HepG2 (cell line): ENCODE results near the gene NAA25. TPM values are rescaled to one million over a fixed set of nuclear protein-coding genes. Genes with fewer than 3 reads are reported as not detected.

ENCODE experiments used
- ATAC-seq: fragments of 200-7000 bp; cut with Tn5 transposase; 3 replicates; pipeline ENCODE4 v1.9.1; 2020; ENCODE audit warnings: mild to moderate bottlenecking, moderate library complexity
- BruUV-seq: library from RNA; stranded (reverse); fragments of 400-500 nt; replicated peaks from 2 replicates; lab custom pipeline; 2021; lab: Mats Ljungman, UMichigan
- CTCF ChIA-PET: fragments of 300-600 bp; formaldehyde crosslinking; extraction: SDS; loops from one replicate; lab custom pipeline; 2021; ENCODE audit warnings: low total read pairs, inconsistent platforms, low intra/inter-chr PET ratio; lab: Yijun Ruan, JAX
- POLR2A ChIA-PET: fragments of 350-600 bp; sonication (Branson Sonifier 250); formaldehyde crosslinking; loops from one replicate; lab custom pipeline; 2020; ENCODE audit warnings: antibody characterized with exemption, inconsistent platforms; lab: Yijun Ruan, JAX
- DNase-seq: peaks from one replicate; pipeline ENCODE4 v3.0.0-alpha.2; 2015; ENCODE audit warnings: low spot score
- FAIRE-seq: peaks from 3 replicates; lab custom pipeline; 2011; peaks lifted over from hg19 to GRCh38; lab: Jason Lieb, UNC
- H2AFZ ChIP-seq: one replicate; pipeline ENCODE4 v1.6.1; 2011; ENCODE audit warnings: low read length, inconsistent platforms
- H3K27ac ChIP-seq: fragments of 300-600 bp; 3 replicates; pipeline ENCODE4 v1.8.0; 2011; ENCODE audit warnings: mixed run types, mild to moderate bottlenecking, mixed read lengths, low read length, inconsistent platforms; ENCODE audit not compliant: insufficient read depth; ENCODE audit errors: extremely low read length
- H3K27me3 ChIP-seq, 2 experiments: fragments of 200-600 bp in 1 of 2; 2 replicates in 1 of 2; 3 replicates in 1 of 2; pipeline versions ENCODE4 v1.6.0 to v1.8.0; 2011; ENCODE audit warnings: low read length in 2 of 2, mild to moderate bottlenecking in 2 of 2, moderate library complexity in 2 of 2, inconsistent platforms in 1 of 2; ENCODE audit not compliant: insufficient read depth in 2 of 2, control insufficient read depth in 1 of 2
- H3K36me3 ChIP-seq, 2 experiments: fragments of 200-600 bp in 1 of 2; replicated peaks in 1 of 2; 2 replicates in 1 of 2; 3 replicates in 1 of 2; pipeline versions ENCODE4 v1.5.1 to v1.8.0; 2011; ENCODE audit warnings: low read length in 2 of 2, inconsistent platforms in 1 of 2; ENCODE audit not compliant: insufficient read depth in 2 of 2, control insufficient read depth in 1 of 2
- H3K4me1 ChIP-seq: 2 replicates; pipeline ENCODE4 v1.5.1; 2012; ENCODE audit warnings: low read length, inconsistent platforms; ENCODE audit not compliant: insufficient read depth
- H3K4me2 ChIP-seq: 2 replicates; pipeline ENCODE4 v1.6.0; 2011; ENCODE audit warnings: low read depth, low read length, inconsistent platforms
- H3K4me3 ChIP-seq, 3 experiments: fragments of 200-600 bp in 1 of 3; sonication (generic), shearing (Covaris generic) in 1 of 3; replicated peaks in 1 of 3; 2 replicates each; pipeline ENCODE4 v1.5.1; 2011 to 2016; ENCODE audit warnings: low read length in 3 of 3, inconsistent platforms in 2 of 3, low read depth in 2 of 3, mild to moderate bottlenecking in 2 of 3, control low read depth in 1 of 3, mixed read lengths in 1 of 3; ENCODE audit not compliant: insufficient read depth in 1 of 3
- H3K79me2 ChIP-seq: one replicate; pipeline ENCODE4 v1.6.1; 2011; ENCODE audit warnings: low read length, inconsistent platforms; ENCODE audit not compliant: insufficient read depth
- H3K9ac ChIP-seq: 2 replicates; pipeline ENCODE4 v1.6.0; 2011; ENCODE audit warnings: mild to moderate bottlenecking, low read depth, low read length, inconsistent platforms; ENCODE audit not compliant: insufficient read depth
- H3K9me3 ChIP-seq: 2 replicates; pipeline ENCODE4 v1.5.1; 2012; ENCODE audit warnings: mild to moderate bottlenecking, low read length
- H4K20me1 ChIP-seq: 2 replicates; pipeline ENCODE4 v1.6.0; 2011; ENCODE audit warnings: inconsistent platforms, mild to moderate bottlenecking, low read length, moderate library complexity; ENCODE audit not compliant: insufficient read depth
- GATAD2A ChIP-seq: IDR thresholded peaks from 2 replicates; pipeline ENCODE4 v1.6.1; 2016
- GPBP1L1 ChIP-seq: sonication (generic); formaldehyde crosslinking; IDR thresholded peaks from 2 replicates; pipeline ENCODE4 v1.5.0; 2020; ENCODE audit warnings: mild to moderate bottlenecking, missing genetic modification reagents
- HDAC2 ChIP-seq: sonication (generic); formaldehyde crosslinking; IDR thresholded peaks from 2 replicates; pipeline ENCODE4 v1.4.0; 2020; ENCODE audit warnings: missing genetic modification reagents
- KLF6 ChIP-seq: IDR thresholded peaks from 2 replicates; pipeline ENCODE4 v1.8.0; 2016; ENCODE audit warnings: missing biosample characterization, missing genetic modification reagents
- PLSCR1 ChIP-seq: sonication (generic); formaldehyde crosslinking; IDR thresholded peaks from 2 replicates; pipeline ENCODE4 v1.5.0; 2020; ENCODE audit warnings: missing genetic modification reagents, mild to moderate bottlenecking, borderline replicate concordance
- STAG1 ChIP-seq: sonication (generic); formaldehyde crosslinking; IDR thresholded peaks from 2 replicates; pipeline ENCODE4 v1.4.0; 2020; ENCODE audit warnings: missing genetic modification reagents
- TP53 ChIP-seq: sonication (generic); formaldehyde crosslinking; conservative IDR thresholded peaks from 2 replicates; pipeline ENCODE4 v1.4.0; 2020; ENCODE audit warnings: missing genetic modification reagents
- XBP1 ChIP-seq: sonication (generic); formaldehyde crosslinking; IDR thresholded peaks from 2 replicates; pipeline ENCODE4 v1.5.0; 2020; ENCODE audit warnings: missing genetic modification reagents
- ZBTB20 ChIP-seq: sonication (generic); formaldehyde crosslinking; IDR thresholded peaks from 2 replicates; pipeline ENCODE4 v1.8.1; 2023; ENCODE audit warnings: missing genetic modification reagents, low read depth, mild to moderate bottlenecking, borderline replicate concordance
- ZNF317 ChIP-seq: sonication (generic); formaldehyde crosslinking; IDR thresholded peaks from 2 replicates; pipeline ENCODE4 v1.5.0; 2020; ENCODE audit warnings: mild to moderate bottlenecking, missing genetic modification reagents
- ZNF484 ChIP-seq: sonication (generic); formaldehyde crosslinking; IDR thresholded peaks from 2 replicates; pipeline ENCODE4 v1.5.1; 2020; ENCODE audit warnings: mild to moderate bottlenecking, low read depth, missing genetic modification reagents, borderline replicate concordance
- ZNF512B ChIP-seq: sonication (generic); formaldehyde crosslinking; IDR thresholded peaks from 2 replicates; pipeline ENCODE4 v1.5.1; 2020; ENCODE audit warnings: missing genetic modification reagents, mild to moderate bottlenecking, borderline replicate concordance
- ZNF513 ChIP-seq: sonication (generic); formaldehyde crosslinking; conservative IDR thresholded peaks from 2 replicates; pipeline ENCODE4 v1.5.0; 2020; ENCODE audit warnings: missing genetic modification reagents
- ZNF687 ChIP-seq: sonication (generic); formaldehyde crosslinking; IDR thresholded peaks from 2 replicates; pipeline ENCODE4 v1.5.1; 2020; ENCODE audit warnings: mild to moderate bottlenecking, missing genetic modification reagents, moderate library complexity
- ZNF773 ChIP-seq: sonication (generic); formaldehyde crosslinking; IDR thresholded peaks from 2 replicates; pipeline ENCODE4 v1.4.0; 2020; ENCODE audit warnings: missing genetic modification reagents, borderline replicate concordance
- in situ Hi-C: cut with HindIII; loops from 2 replicates; pipeline ENCODE4 v1.10.0; 2017; ENCODE audit warnings: low pct_unique_long_range_greater_than_20kb; ENCODE audit not compliant: extremely low pct_ligation_motif_present
- intact Hi-C: fragments of 100-400 bp; cut with micrococcal nuclease; formaldehyde crosslinking; loops from one replicate; pipeline ENCODE4 v1.10.0; 2022; ENCODE audit not compliant: unreplicated experiment
- polyA plus RNA-seq, 8 experiments: library from polyadenylated mRNA; depleted of rRNA in 3 of 8; stranded (reverse) in 7 of 8; unstranded in 1 of 8; fragments of >200 nt; fragmentation: Illumina TruSeq in 4 of 8; extraction: Trizol in 4 of 8; gene quantifications; 2 replicates each; pipeline versions ENCODE4 v1.2.1 to v1.2.3, GENCODE V29; 2011 to 2016; ENCODE audit warnings: low read depth in 4 of 8, missing spikeins in 1 of 8, mixed read lengths in 1 of 8; ENCODE audit not compliant: insufficient read depth in 1 of 8
- total RNA-seq, 5 experiments: library from RNA; depleted of rRNA; stranded (reverse); fragments of >200 nt; fragmentation: Illumina TruSeq; extraction: Trizol; gene quantifications; 2 replicates each; pipeline ENCODE4 v1.2.3, GENCODE V29; 2016; ENCODE audit warnings: low read depth in 1 of 5

Gene NAA25
- total and polyA plus RNA-seq, 2 of the 13 experiments (the other 11 are each of a cell fraction or from before 2014, with no cell fraction given), result 11.4 to 32.0 TPM

- no peak overlapping the region for H3K4me3 ChIP-seq
- in situ Hi-C loops (no loop called here), intact Hi-C loops (no loop called here)
- no peaks in the 10 kb centered on the region for H3K79me2 ChIP-seq
- no peaks in the 10 kb centered on the region; a peak in 1 of 5 replicates for H3K27me3 ChIP-seq
- no peak overlapping the region for H3K9ac ChIP-seq
- no peak overlapping the region for H3K4me2 ChIP-seq
- H4K20me1 ChIP-seq, result no peaks in the 10 kb centered on the region
- FAIRE-seq (no peak), ATAC-seq (no peak), DNase-seq (no peak)
- H2AFZ ChIP-seq, result no peak overlapping the region
- H3K27ac ChIP-seq, result no peak overlapping the region
- peaks cover 10% of the 10 kb centered on the region for H3K4me1 ChIP-seq
- H3K36me3 ChIP-seq, result no peaks in the 10 kb centered on the region
- ChIA-PET POLR2A (no interaction called here), CTCF (no interaction called here)
- BruUV-seq, result no TSS peak
- H3K9me3 ChIP-seq, result no peaks in the 10 kb centered on the region
- TF ChIP-seq GPBP1L1 (CRISPR knock-in tag) (no peak), PLSCR1 (CRISPR knock-in tag) (no peak), ZNF484 (CRISPR knock-in tag) (no peak), ZBTB20 (no peak), ZNF687 (CRISPR knock-in tag) (no peak), KLF6 (CRISPR knock-in tag) (no peak), TP53 (CRISPR knock-in tag) (no peak), STAG1 (no peak), ZNF513 (CRISPR knock-in tag) (no peak), ZNF773 (CRISPR knock-in tag) (no peak), HDAC2 (CRISPR knock-in tag) (no peak), XBP1 (no peak), ZNF512B (CRISPR knock-in tag) (no peak), ZNF317 (no peak), GATAD2A (CRISPR knock-in tag) (no peak)
These were observed 130.0 kb downstream of the NAA25 start for GRCh38 chr12:111978545-111978944.
